K562 (cell line): ENCODE results near the gene SCUBE1. TPM values are rescaled to one million over a fixed set of nuclear protein-coding genes. Genes with fewer than 3 reads are reported as not detected.
A peak's percentile ranks its signal among the peaks of the same experiment; 100 is the strongest.

ENCODE experiments used
- CBFA2T2 ChIP-seq: fragments of 450-650 bp; conservative IDR thresholded peaks from 2 replicates; pipeline ENCODE4 v1.6.1; 2017; ENCODE audit warnings: mild to moderate bottlenecking
- CBX3 ChIP-seq, 2 experiments: IDR thresholded peaks; 1 replicate in 1 of 2; 2 replicates in 1 of 2; pipeline ENCODE4 v1.6.1; 2012; ENCODE audit warnings: inconsistent platforms in 2 of 2, low read length in 2 of 2, borderline replicate concordance in 1 of 2, control low read depth in 1 of 2
- EHMT2 ChIP-seq: fragments of 450-650 bp; IDR thresholded peaks from 2 replicates; pipeline ENCODE4 v1.6.1; 2018; ENCODE audit warnings: antibody characterized with exemption
- EP300 ChIP-seq: IDR thresholded peaks from 2 replicates; pipeline ENCODE4 v1.6.1; 2012; ENCODE audit warnings: low read length, improper control_type of control experiment
- ESRRA ChIP-seq: fragments of 450-650 bp; IDR thresholded peaks from 2 replicates; pipeline ENCODE4 v1.6.1; 2014; ENCODE audit warnings: low read depth, mild to moderate bottlenecking, moderate library complexity, borderline replicate concordance
- GATA2 ChIP-seq: sonication (generic); formaldehyde crosslinking; IDR thresholded peaks from 2 replicates; pipeline ENCODE4 v1.4.0; 2020; ENCODE audit warnings: mild to moderate bottlenecking, missing genetic modification reagents
- HNRNPH1 ChIP-seq: fragments of 200-400 bp; formaldehyde crosslinking; optimal IDR thresholded peaks from 2 replicates; pipeline ENCODE3; 2017; ENCODE audit warnings: low read depth, mild to moderate bottlenecking, low read length, moderate library complexity
- ILK ChIP-seq: fragments of 450-650 bp; IDR thresholded peaks from 2 replicates; pipeline ENCODE4 v1.6.1; 2016; ENCODE audit warnings: missing genetic modification characterization, low read depth, mild to moderate bottlenecking, missing compliant biosample characterization, moderate library complexity, borderline replicate concordance
- KAT8 ChIP-seq: fragments of 450-650 bp; IDR thresholded peaks from 2 replicates; pipeline ENCODE4 v1.6.1; 2016; ENCODE audit warnings: low read depth, mild to moderate bottlenecking
- KLF16 ChIP-seq: IDR thresholded peaks from 2 replicates; pipeline ENCODE4 v1.6.1; 2016; ENCODE audit warnings: antibody characterized with exemption
- MBD2 ChIP-seq: sonication (generic); IDR thresholded peaks from 2 replicates; pipeline ENCODE4 v1.6.1; 2016; ENCODE audit warnings: low read depth, borderline replicate concordance
- MTA2 ChIP-seq: fragments of 450-650 bp; IDR thresholded peaks from 2 replicates; pipeline ENCODE4 v1.6.1; 2016; ENCODE audit warnings: low read depth
- PHB2 ChIP-seq: fragments of 450-650 bp; IDR thresholded peaks from 2 replicates; pipeline ENCODE4 v1.6.1; 2017; ENCODE audit warnings: low read depth
- POLR2A ChIP-seq: fragments of 450-650 bp; conservative IDR thresholded peaks from 2 replicates; pipeline ENCODE4 v1.6.1; 2016
- POLR2AphosphoS5 ChIP-seq: IDR thresholded peaks from 2 replicates; pipeline ENCODE4 v1.6.1; 2011; ENCODE audit warnings: mild to moderate bottlenecking, low read depth, low read length, moderate library complexity; ENCODE audit not compliant: control insufficient read depth, insufficient read depth
- RAD21 ChIP-seq, 2 experiments: fragments of 250-450 bp in 1 of 2; fragments of 450-650 bp in 1 of 2; sonication (Bioruptor Pico) in 1 of 2; formaldehyde crosslinking in 1 of 2; IDR thresholded peaks in 1 of 2; conservative IDR thresholded peaks in 1 of 2; 2 replicates each; pipeline versions ENCODE4 v1.4.0 to v1.8.0; 2020 to 2022; ENCODE audit warnings: mild to moderate bottlenecking in 2 of 2, moderate library complexity in 1 of 2
- RHOXF2B ChIP-seq: fragments of 250-450 bp; sonication (Bioruptor Pico); conservative IDR thresholded peaks from 2 replicates; pipeline ENCODE4 v1.5.1; 2021
- SMAD4 ChIP-seq: fragments of 250-450 bp; sonication (Bioruptor Pico); conservative IDR thresholded peaks from 2 replicates; pipeline ENCODE4 v1.8.0; 2021; ENCODE audit warnings: inconsistent platforms, mild to moderate bottlenecking, moderate library complexity
- SPI1 ChIP-seq: IDR thresholded peaks from 2 replicates; pipeline ENCODE4 v1.6.1; 2011; ENCODE audit warnings: low read depth, low read length, control low read depth, borderline replicate concordance
- TAF9B ChIP-seq: fragments of 450-650 bp; IDR thresholded peaks from 2 replicates; pipeline ENCODE4 v1.6.1; 2018; ENCODE audit warnings: mild to moderate bottlenecking; ENCODE audit not compliant: partially characterized antibody
- TAL1 ChIP-seq: fragments of 450-650 bp; IDR thresholded peaks from 2 replicates; pipeline ENCODE4 v1.6.1; 2016; ENCODE audit warnings: mild to moderate bottlenecking
- TRIM24 ChIP-seq, 2 experiments: fragments of 450-650 bp; IDR thresholded peaks; 2 replicates each; pipeline ENCODE4 v1.6.1; 2016
- polyA plus RNA-seq, 8 experiments: library from polyadenylated mRNA; depleted of rRNA in 4 of 8; stranded (reverse) in 5 of 8; unstranded in 3 of 8; fragments of >200 nt; fragmentation: Nextera tagmentation in 2 of 8; fragmentation: Illumina TruSeq in 1 of 8; extraction: Ambion mirVana in 2 of 8; extraction: Trizol in 1 of 8; gene quantifications; 2 replicates each; pipeline versions ENCODE4 v1.2.1 to v1.2.3, GENCODE V29; 2011 to 2014; ENCODE audit warnings: inconsistent platforms in 1 of 8, missing spikeins in 1 of 8
- total RNA-seq, 7 experiments: library from RNA; depleted of rRNA in 6 of 7; stranded (reverse); fragments of >200 nt in 6 of 7; fragmentation: Illumina TruSeq in 2 of 7; extraction: Trizol in 2 of 7; gene quantifications; 2 replicates each; pipeline versions ENCODE4 v1.2.1 to v1.2.3, GENCODE V29; 2011 to 2021; ENCODE audit warnings: low replicate concordance in 1 of 7
- TF ChIP-seq, protein P1 (sequence below): fragments of 450-650 bp; IDR thresholded peaks from 2 replicates; pipeline ENCODE4 v1.7.1; 2018; ENCODE audit warnings: mild to moderate bottlenecking, low read depth; ENCODE audit not compliant: partially characterized antibody
- TF ChIP-seq, protein P2 (sequence below): fragments of 200-800 bp; sonication (Bioruptor generic); IDR thresholded peaks from 2 replicates; pipeline ENCODE4 v1.6.1; 2017; ENCODE audit warnings: missing genetic modification characterization, missing compliant biosample characterization
- TF ChIP-seq, protein P3 (sequence below): sonication (generic); formaldehyde crosslinking; IDR thresholded peaks from 2 replicates; pipeline ENCODE4 v1.8.0; 2022; ENCODE audit warnings: missing genetic modification reagents, mild to moderate bottlenecking, moderate library complexity, borderline replicate concordance

SCUBE1 gene
- total and polyA plus RNA-seq, 9 of the 15 experiments (the other 6 are each of a cell fraction or from before 2014, with no cell fraction given): 0.03 to 0.47 (median 0.29) TPM; not detected in 6

DNA sequence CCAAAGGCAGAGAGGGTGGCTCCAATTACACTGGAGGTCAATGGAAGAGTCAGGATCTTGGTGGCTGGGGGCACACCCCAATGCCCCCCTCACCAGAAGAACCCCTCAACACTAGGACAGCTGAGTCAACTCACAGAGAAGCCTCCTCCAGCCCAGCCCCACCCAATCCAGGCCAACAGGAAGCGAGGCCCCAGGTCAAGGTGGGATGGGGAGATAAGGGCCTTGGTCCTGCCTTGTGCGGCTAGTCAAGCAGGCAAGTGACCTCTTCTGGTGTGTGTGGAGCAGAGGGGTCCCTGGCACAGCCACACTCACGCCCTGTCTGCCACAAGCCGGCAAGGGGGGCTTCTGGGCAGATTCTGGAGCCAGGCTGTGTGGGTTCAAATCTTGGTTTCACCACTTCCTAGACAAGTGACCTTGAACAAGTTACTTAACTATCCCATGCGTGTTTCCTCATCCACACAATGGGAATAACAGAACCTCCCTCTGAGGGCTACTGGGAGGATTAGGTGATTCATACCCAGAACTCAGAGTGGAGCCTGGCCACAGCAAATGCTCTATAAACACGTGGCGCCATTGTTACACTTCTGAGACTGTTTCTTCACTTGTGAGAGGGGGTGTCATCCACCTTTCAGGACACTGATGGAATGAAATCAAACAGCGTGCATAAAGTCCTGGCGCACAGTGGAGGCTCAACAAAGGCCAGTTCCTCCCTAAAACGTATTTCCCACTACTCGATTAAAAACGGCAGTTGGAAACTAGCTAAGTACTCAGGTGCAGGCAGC is 159.5 kb downstream of the SCUBE1 start (continued):
- TF ChIP-seq, protein P1, sequence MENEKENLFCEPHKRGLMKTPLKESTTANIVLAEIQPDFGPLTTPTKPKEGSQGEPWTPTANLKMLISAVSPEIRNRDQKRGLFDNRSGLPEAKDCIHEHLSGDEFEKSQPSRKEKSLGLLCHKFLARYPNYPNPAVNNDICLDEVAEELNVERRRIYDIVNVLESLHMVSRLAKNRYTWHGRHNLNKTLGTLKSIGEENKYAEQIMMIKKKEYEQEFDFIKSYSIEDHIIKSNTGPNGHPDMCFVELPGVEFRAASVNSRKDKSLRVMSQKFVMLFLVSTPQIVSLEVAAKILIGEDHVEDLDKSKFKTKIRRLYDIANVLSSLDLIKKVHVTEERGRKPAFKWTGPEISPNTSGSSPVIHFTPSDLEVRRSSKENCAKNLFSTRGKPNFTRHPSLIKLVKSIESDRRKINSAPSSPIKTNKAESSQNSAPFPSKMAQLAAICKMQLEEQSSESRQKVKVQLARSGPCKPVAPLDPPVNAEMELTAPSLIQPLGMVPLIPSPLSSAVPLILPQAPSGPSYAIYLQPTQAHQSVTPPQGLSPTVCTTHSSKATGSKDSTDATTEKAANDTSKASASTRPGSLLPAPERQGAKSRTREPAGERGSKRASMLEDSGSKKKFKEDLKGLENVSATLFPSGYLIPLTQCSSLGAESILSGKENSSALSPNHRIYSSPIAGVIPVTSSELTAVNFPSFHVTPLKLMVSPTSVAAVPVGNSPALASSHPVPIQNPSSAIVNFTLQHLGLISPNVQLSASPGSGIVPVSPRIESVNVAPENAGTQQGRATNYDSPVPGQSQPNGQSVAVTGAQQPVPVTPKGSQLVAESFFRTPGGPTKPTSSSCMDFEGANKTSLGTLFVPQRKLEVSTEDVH: no peak
- TF ChIP-seq POLR2AphosphoS5 (peak; percentile 87), EP300 (peak; percentile 89), SPI1 (0 out of 2 replicates have a peak, but pooled peaks have one; percentile 19), RAD21 (CRISPR knock-in tag; conservative IDR thresholded peaks at IDR 0.05 in 1 of 2, IDR thresholded peaks at IDR 0.05 in 1 of 2) (0 out of 4 replicates have a peak, but pooled peaks of 1 of the 2 experiments have one; percentile 15), CBFA2T2 (peak; percentile 85), HNRNPH1 (no peak), TAF9B (no peak), CBX3 (IDR thresholded peaks at IDR 0.05; ENCODE audit: borderline replicate concordance in 1 of 2, low read length in 2 of 2) (peak in 1 of 2 experiments; percentile 18; a peak in 1 of 3 replicates), PHB2 (peak; percentile 75), KAT8 (no peak), TAL1 (peak; percentile 91), MBD2 (peak; percentile 28; the same call in 1 of the 2 replicates), EHMT2 (0 out of 2 replicates have a peak, but pooled peaks have one; percentile 61), GATA2 (CRISPR knock-in tag) (peak; percentile 89), POLR2A (peak; percentile 64), ESRRA (peak; percentile 93), MTA2 (peak; percentile 89), RHOXF2B (CRISPR knock-in tag) (no peak), ILK (tag) (no peak), TRIM24 (IDR thresholded peaks at IDR 0.05) (peak; percentile 20 to 62; a peak in 1 of 4 replicates), KLF16 (peak; percentile 73), SMAD4 (peak; percentile 72; the same call in 1 of the 2 replicates)
- TF ChIP-seq, protein P2, sequence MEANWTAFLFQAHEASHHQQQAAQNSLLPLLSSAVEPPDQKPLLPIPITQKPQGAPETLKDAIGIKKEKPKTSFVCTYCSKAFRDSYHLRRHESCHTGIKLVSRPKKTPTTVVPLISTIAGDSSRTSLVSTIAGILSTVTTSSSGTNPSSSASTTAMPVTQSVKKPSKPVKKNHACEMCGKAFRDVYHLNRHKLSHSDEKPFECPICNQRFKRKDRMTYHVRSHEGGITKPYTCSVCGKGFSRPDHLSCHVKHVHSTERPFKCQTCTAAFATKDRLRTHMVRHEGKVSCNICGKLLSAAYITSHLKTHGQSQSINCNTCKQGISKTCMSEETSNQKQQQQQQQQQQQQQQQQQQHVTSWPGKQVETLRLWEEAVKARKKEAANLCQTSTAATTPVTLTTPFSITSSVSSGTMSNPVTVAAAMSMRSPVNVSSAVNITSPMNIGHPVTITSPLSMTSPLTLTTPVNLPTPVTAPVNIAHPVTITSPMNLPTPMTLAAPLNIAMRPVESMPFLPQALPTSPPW (CRISPR knock-in tag): peak; percentile 87
- TF ChIP-seq, protein P3, sequence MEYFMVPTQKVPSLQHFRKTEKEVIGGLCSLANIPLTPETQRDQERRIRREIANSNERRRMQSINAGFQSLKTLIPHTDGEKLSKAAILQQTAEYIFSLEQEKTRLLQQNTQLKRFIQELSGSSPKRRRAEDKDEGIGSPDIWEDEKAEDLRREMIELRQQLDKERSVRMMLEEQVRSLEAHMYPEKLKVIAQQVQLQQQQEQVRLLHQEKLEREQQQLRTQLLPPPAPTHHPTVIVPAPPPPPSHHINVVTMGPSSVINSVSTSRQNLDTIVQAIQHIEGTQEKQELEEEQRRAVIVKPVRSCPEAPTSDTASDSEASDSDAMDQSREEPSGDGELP (CRISPR knock-in tag): peak; percentile 90; the same call in 1 of the 2 replicates
